Kasumi-1 (cell line): ENCODE data around the gene RPS10.

ENCODE experiments used
- DNase-seq, 2 experiments: peaks; one replicate each; lab custom pipeline; 2025; lab: John Stamatoyannopoulos, UW

Gene RPS10

DNA sequence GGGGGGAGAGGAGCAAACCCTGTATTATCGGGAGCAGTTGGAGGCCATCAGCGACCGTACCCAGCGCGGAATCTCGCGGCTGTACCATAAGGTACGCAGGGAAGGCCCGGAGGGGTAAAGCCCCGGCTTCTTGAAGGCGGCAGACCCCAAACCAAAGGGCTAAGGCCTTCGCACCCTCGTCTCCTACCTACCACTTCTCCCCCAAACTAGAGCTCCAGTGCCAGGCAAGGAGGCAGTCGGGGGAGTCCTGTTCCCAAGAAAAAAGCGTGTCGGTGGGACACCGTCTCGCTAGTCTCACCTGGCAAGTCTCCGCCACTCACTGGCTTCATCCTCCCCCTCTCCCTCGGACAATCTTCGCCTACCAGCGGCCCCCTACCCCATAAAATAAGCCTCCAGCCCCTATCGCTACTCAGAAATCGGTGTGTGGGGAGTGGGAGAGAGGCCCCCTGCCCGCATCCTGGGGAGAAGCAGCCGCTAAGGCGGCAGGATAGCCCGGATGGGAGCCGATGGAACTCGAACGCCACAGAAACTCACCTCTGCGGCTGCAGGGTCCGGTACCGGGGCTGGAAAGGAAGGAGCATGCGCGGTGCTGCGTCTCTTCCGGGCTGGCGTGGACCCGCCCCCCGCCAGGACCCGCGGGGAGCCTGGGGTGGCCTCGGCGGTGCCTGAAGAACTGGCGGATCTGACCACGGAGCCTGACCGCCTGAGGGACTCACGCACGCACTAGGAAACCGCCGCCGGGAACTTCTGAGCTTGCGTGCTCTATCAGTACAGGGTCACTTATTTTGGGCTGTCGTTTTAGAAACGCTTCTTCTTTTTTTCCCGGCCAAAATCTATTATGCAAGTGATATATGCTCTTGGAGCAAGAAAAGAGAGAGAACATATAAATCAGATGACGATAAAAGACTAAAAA is at the start of gene RPS10:
RPS10 (minus strand) TSS at position 572 of the 913 bp plus-strand sequence. CDS start 848 bp downstream, outside the sequence.
- DNase-seq: peak; percentile 83 to 89

DNA sequence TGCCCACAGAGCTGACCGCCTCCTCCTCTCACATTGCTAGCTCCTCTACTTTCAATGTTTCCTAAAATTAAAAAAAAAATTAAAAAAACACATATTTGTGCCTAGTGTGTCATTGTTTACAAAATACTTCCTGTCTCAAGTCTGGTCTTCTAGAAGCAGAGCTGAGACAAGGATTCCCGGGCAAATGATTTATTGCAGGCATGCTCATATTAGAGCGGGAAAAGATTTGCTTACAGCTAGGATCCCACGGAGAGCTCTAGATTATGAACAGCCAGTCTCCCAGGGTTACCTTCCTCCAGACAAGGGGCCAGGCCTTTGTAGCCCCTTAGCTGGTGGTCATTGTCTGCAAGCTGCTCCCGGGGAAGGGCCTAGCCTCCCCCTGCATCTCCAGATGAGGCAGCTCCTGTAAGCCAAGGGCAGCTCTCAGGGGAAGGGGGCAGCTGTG is 49.4 kb upstream of the RPS10 start:
- DNase-seq: no peak

GRCh38 chr6:34474754-34475153 is 48.9 kb upstream of the RPS10 start:
- DNase-seq: no peak

DNA sequence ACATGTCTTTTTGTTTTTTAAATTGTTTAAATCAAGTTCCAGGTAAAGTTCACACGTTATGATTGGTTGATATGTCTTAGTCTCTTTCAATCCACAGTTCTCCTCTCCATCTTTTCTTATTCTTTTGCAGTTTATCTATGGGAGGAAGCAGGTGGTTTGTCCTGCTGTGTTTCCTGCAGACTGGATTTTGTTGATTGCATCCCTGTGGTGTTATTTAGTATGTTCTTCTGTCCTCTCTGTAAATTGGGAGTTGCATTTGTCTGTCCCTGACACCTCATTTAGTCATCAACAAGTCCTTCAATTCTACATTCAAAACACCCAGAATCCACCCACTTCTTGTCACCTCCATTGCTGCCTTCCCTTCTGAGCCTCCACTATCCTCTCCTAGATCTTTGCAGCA is 48.1 kb upstream of the RPS10 start:
- no peak for DNase-seq

GRCh38 chr6:34472425-34472824 is 46.6 kb upstream of the RPS10 start:
- DNase-seq: no peak

DNA sequence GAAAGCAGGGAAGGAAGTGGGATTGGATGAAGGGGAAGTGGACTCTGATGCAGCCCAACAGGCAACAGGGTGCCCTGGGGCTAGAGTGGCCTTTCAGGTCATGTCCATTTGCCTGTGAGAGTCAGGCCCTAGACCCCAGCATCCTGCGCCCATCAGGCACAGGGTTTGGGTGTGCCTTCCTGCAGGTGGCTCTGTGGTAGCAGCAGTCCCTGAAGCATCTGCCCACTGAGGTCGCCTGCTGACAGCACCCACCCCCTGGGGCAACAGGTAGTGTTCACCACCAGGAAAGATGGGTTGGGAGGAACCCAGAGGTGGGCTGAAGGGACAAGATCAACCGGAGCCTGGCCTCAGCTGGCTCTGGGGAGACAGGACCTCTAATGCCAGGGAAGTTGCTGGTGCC is 43.6 kb upstream of the RPS10 start:
- DNase-seq: no peak

DNA sequence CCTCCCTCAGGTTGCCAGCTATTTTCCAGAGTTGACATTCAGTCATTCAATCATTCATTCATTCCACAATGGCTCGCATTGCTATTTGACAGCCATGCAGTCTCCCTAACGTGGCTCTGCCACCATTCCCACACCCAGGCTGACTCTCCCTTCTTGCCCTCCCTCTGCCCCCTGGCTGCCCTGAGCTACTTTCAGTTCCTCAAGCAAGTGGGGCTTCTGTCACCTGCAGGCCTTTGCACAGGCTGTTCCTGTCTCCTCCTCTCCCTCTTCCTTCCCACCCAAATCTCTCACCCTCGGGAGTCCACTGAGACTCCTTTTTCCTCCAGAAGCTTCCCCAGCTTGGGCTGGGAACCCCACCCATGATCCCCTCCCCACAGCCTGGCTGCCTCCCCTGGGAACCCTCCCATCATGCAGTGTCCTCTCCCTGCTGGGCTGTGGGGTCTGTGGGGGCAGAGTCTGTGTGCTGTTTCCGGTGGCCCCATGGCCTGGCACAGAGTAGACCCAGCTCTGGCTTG is 42.6 kb upstream of the RPS10 start:
- DNase-seq: no peak

DNA sequence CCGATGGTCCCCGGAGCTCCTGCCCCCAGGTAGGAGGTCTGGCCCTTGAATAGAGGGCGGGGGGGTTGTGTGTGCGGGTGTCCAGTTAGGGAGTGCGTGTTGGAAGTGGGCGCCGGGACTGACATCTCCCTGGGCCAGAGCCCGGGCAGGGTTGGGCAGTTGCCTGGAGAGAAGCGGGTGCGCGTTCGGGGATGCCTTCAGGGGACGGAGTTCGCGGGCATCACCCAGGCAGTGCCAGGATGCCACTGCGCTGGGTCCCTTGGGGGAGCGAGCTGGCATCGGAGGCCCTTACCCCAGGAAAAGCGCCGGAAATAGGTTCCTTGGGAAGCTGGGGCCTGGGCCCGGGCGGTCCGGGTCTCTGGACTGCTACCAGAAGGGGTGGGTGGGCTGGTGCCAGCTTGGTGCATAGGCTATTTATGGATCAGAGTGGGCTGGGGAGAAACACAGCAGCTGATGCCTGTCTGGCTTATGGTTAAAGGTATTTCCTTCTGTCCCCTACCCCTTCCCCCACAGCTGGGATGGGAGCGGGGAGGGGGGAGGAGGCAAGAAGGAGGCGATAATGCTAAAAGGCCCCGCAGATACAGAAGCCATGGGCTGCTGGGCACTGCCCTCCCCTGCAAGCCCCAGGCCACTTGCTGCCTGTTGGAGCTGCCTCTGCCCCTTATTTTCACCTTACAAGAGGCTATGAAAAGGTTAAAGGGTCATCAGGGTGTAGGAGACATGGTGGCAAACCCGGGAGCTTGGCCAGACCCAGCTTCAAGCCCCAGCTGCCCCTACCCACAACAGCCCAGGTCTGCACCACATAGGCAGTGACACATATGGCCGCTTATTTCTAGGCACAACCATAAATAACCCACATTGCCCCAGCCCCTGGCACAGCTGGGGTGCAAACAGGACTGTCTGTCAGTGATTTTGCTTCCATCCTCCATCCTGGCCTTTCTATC is 40.6 kb upstream of the RPS10 start:
- no peak for DNase-seq

DNA sequence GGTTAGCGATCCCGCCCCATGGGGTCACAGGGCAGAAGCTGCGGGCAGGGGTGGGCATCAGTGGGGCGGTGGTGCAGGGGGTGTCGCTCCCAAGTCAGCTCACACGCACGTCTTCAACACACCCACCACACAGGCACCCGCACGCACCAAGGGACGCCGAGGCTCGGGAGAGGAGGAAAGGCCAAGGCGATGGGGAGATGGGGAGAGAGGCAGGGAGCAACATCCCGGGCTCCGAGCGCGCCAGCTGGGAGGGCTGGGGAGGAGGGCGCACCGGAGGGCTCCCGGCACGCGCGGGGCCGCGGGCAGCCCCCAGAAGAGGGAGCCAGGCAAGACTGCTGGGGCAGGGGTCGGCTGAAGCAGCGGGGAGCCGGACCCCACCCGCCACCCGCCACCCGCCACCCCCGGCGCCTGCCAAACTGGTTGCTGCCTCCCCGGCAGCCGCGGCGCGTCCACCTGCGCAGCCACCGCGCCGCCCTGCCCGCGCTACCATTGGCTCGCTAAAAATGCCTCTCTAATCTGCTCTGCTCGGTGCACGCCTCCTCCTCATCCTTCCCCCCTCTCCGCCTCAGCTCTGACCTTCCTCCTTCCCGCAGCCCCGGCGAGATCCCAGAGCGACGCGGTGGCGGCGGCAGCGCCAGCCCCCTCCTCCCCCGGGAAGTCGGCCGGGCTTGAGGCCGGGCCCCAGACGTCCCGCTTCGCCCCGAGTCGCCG is 39.8 kb upstream of the RPS10 start, which contains the start of gene PACSIN1:
PACSIN1 (plus strand) TSS at position 546 of the 711 bp plus-strand sequence. CDS start 60,230 bp downstream, outside the sequence.
- no peak for DNase-seq

DNA sequence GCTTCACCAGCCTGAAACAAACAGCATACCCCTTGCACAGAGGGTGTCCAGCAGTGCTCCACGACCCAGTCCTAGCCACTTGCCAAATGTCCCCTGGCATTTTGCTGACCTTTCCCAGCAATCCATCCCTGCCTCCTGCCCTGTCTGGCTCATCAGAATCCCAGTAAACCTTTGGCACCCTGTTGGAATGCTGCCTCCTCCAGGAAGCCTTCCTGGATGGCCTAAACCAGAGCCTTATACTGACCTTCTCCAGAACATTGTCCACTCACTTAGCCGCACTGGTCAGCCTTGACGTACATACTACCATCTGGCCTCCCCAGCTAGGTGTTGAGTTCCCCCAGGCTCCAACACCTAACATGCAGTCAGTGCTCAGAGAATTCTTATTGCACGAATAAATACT is 38.0 kb upstream of the RPS10 start:
- no peak for DNase-seq

- no peak for DNase-seq
Measured at GRCh38 chr6:34463299-34463698, 37.4 kb upstream of the RPS10 start.

- no peak for DNase-seq
Measured at GRCh38 chr6:34462551-34462971, 36.7 kb upstream of the RPS10 start.

GRCh38 chr6:34462010-34462409 is 36.1 kb upstream of the RPS10 start:
- DNase-seq: no peak

DNA sequence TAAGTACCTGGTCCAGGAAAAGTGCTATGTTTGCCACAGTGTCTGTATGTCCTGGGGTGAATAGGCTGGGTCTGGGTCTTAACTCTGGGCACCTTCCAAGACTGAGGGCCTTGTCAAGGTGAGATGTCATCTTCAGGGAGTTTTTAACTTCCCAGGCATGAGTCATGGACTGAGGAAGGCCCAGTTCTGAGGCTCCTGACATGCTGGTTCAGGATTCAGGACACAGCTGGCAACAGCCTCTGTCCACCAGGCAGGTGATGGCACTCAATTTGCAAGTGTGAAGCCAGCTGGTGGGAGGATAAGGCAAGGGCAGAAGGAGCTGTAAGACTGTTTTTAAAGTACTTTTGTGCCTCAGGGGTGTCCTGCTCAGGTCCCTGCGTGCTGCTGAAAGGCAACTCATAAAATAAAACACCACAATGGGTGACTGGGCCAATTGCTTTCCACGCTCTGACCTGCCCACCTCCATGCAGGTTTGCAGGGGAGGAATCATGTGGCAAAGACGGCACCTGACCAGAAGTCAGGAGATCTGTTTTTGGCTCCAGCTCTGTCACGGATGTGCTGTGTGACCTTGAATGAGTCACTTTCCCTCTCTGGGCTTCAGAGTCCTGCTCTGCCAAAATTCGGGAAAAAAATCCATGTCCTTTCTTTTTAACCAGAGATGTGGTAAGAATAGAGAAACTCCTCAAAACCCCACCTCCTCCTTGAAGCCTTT is 35.1 kb upstream of the RPS10 start:
- DNase-seq: no peak

DNA sequence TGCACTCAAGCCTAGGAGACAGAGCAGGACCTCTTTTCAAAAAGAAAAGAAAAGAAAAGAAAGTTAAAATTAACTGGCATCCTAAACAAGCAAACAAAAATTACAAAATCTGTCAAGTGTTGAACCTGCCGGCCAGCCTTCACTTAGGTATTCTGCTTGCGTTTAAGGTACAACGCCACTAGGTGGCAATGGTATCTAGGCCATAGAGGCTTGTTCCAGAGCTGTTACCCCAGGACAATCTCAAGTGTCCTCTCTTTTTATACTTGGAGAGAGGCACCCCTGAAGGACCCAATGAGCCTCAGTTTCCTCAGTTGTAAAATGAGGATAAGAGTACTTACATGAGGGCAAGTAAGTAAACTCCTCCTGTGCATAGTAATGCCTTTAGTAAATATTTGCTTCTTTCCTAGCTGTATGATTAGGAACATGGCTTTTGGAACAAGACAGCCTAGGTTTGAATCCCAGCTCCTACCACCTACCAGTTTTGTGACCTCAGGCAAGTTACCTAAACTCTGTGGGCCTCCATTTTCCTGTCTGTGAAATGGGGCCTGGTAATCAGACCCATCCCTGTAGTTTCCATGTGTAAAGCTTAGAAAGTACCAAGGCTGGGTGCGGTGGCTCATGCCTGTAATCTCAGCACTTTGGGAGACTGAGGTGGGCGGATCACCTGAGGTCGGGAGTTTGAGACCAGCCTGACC is 34.2 kb upstream of the RPS10 start:
- peak; percentile 48 to 71 for DNase-seq

GRCh38 chr6:34457742-34458735 is 32.2 kb upstream of the RPS10 start:
- no peak for DNase-seq

DNA sequence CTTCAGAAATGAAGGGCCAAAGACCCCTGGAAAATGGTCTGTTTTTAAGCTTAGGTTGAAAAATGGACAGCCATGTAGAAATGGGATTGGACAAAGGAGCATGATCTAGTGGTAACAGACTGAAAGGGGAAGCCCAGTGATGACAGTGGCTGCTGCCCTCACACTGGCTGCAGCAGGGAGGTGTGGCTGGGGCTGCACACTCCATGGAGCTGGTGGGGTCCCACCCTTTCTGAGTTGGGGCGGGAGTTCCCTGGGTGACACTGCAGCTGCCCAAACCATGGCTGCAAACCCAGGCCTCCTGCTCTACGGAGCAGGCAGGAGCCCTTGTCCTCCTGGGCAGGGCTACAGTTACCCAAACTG is 31.5 kb upstream of the RPS10 start:
- DNase-seq: peak in 1 of 2 experiments; percentile 9

DNA sequence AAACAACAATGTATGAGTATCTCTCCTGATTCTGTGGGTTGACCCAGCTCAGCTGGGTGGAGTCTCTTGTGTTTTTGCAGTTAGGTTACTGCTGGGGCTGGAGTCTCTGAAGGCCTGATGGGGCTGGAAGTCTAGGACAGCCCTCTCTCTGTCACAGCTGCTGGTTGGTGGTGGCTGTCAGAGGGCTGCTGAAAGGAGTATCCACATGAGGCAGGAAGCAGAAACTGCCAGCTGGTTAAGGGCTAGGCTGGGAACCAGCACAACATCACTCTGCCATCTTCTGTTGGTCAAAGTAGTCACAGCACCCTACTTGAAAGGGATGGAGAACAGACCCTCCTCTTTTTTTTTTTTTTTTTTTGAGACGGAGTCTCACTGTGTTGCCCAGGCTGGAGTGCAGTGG is 30.0 kb upstream of the RPS10 start:
- DNase-seq: no peak

- no peak for DNase-seq
Measured at GRCh38 chr6:34451192-34451591, 25.3 kb upstream of the RPS10 start.
